ENCODE measurements around the gene SH3BP5.

Gene SH3BP5

GRCh38 chr3:15211937-15212336 lies 120.4 kb downstream of the SH3BP5 start:
- no peak for TF ChIP-seq CTCF (IDR thresholded peaks at IDR 0.05; ENCODE audit: low read depth, low read length, missing control alignments)
- no peaks in the 10 kb centered on the region for H3K27me3 ChIP-seq (replicated peaks)

GRCh38 chr3:15207836-15208504 lies 124.4 kb downstream of the SH3BP5 start:
- H3K36me3 ChIP-seq (replicated peaks), result peaks cover 12% of the 10 kb centered on the region
- H3K4me3 ChIP-seq (ENCODE audit: low read depth, low read length), result peak overlapping the region; percentile 90
- in situ Hi-C loops (cut with HindIII; ENCODE audit: low pct_ligation_motif_present, low sequenced_read_pairs), result no loop called here
- no peak for DNase-seq
- H3K27ac ChIP-seq, result no peak overlapping the region
- no peaks in the 10 kb centered on the region for H3K27me3 ChIP-seq (replicated peaks)
- TF ChIP-seq CTCF (IDR thresholded peaks at IDR 0.05; ENCODE audit: low read depth, low read length, missing control alignments), result no peak

More at GRCh38 chr3:15211937-15212336, 120.4 kb downstream of the SH3BP5 start:
- in situ Hi-C loops (cut with HindIII; ENCODE audit: low pct_ligation_motif_present, low sequenced_read_pairs), result no loop called here
- Histone ChIP-seq H3K36me3 (replicated peaks) (peaks cover 23% of the 10 kb centered on the region), H3K27ac (no peak overlapping the region), H3K4me3 (ENCODE audit: low read depth, low read length) (no peak overlapping the region)
- DNase-seq, result no peak

- in situ Hi-C loops (cut with HindIII; ENCODE audit: low pct_ligation_motif_present, low sequenced_read_pairs), result no loop called here
- Histone ChIP-seq H3K36me3 (replicated peaks) (peaks cover 5% of the 10 kb centered on the region), H3K4me3 (ENCODE audit: low read depth, low read length) (peak overlapping the region; percentile 90), H3K27me3 (replicated peaks) (no peaks in the 10 kb centered on the region), H3K27ac (peak overlapping the region; percentile 89)
- peak; percentile 15 for DNase-seq
- TF ChIP-seq CTCF (IDR thresholded peaks at IDR 0.05; ENCODE audit: low read depth, low read length, missing control alignments), result no peak
Observed at GRCh38 chr3:15206662-15207576, 125.5 kb downstream of the SH3BP5 start.

- in situ Hi-C loops (cut with HindIII; ENCODE audit: low pct_ligation_motif_present, low sequenced_read_pairs), result no loop called here
Observed at GRCh38 chr3:15205934-15206661, 126.3 kb downstream of the SH3BP5 start, which contains the start of gene CAPN7. TSS of gene CAPN7 (plus strand) at chr3:15206246. CDS start at chr3:15206496, 250 bp downstream.

More at GRCh38 chr3:15205934-15206661, 126.3 kb downstream of the SH3BP5 start, which contains the start of gene CAPN7:
- Histone ChIP-seq H3K36me3 (replicated peaks) (peaks cover 5% of the 10 kb centered on the region), H3K4me3 (ENCODE audit: low read depth, low read length) (peak within 1 kb of the TSS; percentile 90), H3K27me3 (replicated peaks) (no peaks in the 10 kb centered on the region), H3K27ac (peak within 1 kb of the TSS; percentile 89)
- peak; percentile 88 for DNase-seq
- TF ChIP-seq CTCF (IDR thresholded peaks at IDR 0.05; ENCODE audit: low read depth, low read length, missing control alignments), result peak; percentile 59
